ENCODE results near the gene SYT7.
"Not testable (repeated sequence)": the region's sequence is repeated elsewhere in the genome, so short reads cannot be mapped to it uniquely, and the experiment has no call there.

Gene SYT7

GRCh38 chr11:61581030-61581928 lies at the start of gene SYT7:
SYT7 (minus strand) TSS chr11:61581076; CDS start chr11:61580820, 256 bp downstream.
- peak; percentile 92 to 97 for DNase-seq (ENCODE audit: low read depth in 2 of 2)

DNA sequence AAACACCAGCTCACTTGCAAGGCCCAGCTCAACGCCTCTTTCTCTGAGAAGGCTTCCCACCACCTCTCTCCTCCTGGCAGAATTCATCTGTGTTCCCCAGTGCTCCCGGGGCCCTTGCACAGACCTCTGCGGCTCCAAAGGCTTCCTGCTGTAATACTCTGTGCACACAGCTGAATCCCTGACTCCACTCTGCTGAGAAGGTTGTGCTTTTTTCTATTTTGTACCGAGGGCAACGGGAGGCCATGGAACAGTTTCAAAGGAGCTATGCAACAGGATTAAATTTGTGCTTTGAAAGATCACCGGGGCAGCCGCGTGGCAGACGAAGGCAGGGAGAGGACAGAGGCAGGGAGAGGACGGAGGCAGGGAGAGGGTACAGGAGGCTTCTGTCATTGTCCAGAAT lies 49.2 kb upstream of the SYT7 start:
- no peak for DNase-seq (ENCODE audit: low read depth in 2 of 2)

- no peak for DNase-seq (ENCODE audit: low read depth in 2 of 2)
Measured at GRCh38 chr11:61629082-61629833, 48.4 kb upstream of the SYT7 start.

DNA sequence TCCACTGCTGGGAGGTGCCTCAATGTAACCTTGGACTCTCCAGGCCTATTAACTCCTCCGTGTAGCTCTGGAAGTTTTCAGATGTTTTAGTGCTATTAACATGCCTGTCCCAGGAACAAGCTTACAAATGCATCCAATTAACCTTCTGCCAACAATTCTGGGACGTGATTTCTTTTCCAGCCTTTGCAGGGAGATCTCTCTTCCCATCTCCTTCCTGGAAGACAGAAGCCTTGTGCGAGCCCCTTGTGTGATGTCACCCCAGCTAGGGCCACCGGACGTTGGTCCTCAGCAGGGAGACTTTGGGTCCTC lies 47.7 kb upstream of the SYT7 start:
- DNase-seq (ENCODE audit: low read depth in 2 of 2): no peak

GRCh38 chr11:61627850-61628661 lies 47.2 kb upstream of the SYT7 start:
- DNase-seq (ENCODE audit: low read depth in 2 of 2): peak; percentile 34 to 42

GRCh38 chr11:61626580-61627380 lies 45.9 kb upstream of the SYT7 start:
- DNase-seq (ENCODE audit: low read depth in 2 of 2): no peak

GRCh38 chr11:61625525-61625924 lies 44.6 kb upstream of the SYT7 start:
- DNase-seq (ENCODE audit: low read depth in 2 of 2): no peak

DNA sequence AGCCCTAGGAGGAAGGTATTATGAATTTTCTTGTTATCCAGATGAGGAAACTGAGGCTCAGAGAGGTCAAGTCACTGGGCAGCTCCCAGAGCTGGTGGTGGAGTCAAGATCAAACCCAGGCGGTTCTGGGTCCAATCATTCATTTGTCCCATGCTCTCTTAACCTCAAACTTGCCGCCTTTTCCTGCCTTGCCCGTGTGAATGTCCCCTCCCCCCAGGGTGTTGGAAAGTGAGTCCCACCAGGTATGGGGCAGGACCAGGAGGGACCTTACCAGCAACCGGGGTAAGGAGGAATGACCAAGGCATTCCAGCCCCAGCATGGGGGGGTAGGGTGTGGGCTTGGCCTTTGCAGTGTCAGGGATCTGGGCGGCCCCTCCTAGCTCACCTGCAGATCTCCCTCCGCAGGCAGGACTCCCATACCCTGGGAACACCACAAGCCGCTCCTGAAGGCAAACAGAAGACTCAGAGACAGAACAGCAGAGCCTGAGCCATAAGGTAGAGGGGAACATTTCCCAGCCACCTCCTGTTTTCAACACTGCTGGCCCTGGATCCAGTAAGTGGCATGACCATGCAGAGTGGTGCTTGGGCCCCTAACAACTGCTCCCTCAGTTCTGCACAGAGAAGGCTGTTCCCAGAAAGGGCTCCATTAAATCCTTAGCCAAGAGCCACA lies 41.2 kb upstream of the SYT7 start:
- no peak for DNase-seq (ENCODE audit: low read depth in 2 of 2)

DNA sequence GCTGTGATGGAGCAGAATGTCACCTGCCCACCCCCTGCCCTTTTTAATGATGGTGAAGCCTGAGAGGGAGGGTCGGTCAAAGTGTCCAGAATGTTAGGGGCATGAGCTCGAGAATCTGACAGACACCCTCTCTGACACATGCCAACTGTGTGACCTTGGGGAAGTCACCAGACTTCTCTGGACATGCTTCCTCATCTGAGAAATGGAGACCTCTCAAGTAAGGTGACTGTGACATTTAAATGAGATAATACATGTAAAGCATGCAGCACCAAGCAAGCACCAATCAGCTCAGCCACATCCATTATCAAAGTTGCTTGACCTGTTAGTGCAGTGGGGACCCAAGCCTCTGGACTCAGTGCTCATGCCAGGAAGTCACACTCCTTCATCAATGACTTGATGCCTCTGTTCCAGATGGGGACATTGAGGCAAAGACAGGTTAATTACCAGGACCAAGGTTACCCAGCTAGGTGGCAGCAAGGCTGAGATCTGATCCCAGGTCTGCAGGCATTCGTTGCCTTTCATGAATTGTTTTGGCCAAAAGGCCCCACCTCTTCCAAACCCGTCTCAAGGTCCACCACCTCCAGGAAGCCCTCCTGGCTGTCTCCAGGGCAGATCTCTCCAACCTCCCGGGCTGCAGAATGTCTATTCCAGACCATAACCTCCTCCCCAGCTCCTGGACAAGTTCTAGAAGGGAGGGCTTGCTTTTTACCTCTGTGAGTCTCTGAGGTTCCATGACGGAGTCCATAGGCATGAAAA lies 38.8 kb upstream of the SYT7 start:
- DNase-seq (ENCODE audit: low read depth in 2 of 2): no peak

GRCh38 chr11:61618978-61619377 lies 38.1 kb upstream of the SYT7 start:
- no peak for DNase-seq (ENCODE audit: low read depth in 2 of 2)

- no peak for DNase-seq (ENCODE audit: low read depth in 2 of 2)
Measured at GRCh38 chr11:61617515-61617914, 36.6 kb upstream of the SYT7 start.

DNA sequence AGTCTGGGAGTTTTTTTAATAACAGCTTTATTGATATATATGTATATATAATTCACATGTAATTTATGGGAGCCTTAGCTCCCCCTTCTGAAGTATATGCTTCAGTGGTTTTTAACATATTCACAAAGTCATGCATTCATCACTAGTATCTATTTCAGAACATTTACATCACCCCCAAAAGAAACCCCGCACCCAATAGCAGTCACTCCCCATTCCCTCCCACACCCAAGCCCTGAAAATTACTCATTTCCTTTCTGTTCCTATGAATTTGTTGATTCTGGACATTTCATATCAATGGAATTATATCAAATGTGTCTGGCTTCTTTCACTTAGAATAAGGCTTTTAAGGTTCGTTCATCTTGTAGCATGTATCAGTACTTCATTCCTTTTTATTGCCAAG lies 35.6 kb upstream of the SYT7 start:
- DNase-seq (ENCODE audit: low read depth in 2 of 2): no peak

DNA sequence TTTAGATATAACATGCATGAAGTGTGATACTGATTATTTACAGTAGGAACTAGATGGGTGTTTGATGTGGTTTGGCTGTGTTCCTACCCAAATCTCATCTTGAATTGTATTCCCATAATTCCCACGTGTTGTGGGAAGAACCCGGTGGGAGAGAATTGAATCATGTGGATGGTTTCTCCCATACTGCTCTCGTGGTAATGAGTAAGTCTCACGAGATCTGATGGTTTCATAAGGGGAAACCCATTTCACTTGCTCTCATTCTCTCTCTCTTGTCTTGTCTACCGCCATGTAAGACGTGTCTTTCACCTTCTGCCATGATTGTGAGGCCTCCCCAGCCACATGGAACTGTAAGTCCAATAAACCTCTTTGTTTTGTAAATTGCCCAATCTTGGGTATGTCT lies 33.9 kb upstream of the SYT7 start:
- not testable (repeated sequence) for DNase-seq (ENCODE audit: low read depth in 2 of 2)

GRCh38 chr11:61613870-61614269 lies 33.0 kb upstream of the SYT7 start:
- no peak for DNase-seq (ENCODE audit: low read depth in 2 of 2)

DNA sequence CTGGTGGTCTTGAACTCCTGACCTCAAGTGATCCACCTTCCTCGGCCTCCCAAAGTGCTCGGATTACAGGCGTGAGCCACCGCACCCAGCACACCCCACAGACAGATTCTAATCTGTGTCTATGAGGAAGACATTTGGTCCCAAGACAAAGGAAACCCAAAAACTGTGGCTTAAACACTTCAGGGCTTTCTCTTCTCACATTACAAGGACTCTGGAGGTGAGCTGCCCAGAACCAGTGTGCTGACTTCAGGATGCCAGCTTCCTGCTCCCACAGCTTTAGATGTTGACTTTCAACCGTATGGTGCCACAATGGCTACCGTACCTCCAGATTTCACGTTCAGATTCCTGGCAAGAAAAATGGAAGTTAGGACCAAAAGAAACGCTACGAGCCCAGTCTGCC lies 32.2 kb upstream of the SYT7 start:
- no peak for DNase-seq (ENCODE audit: low read depth in 2 of 2)

DNA sequence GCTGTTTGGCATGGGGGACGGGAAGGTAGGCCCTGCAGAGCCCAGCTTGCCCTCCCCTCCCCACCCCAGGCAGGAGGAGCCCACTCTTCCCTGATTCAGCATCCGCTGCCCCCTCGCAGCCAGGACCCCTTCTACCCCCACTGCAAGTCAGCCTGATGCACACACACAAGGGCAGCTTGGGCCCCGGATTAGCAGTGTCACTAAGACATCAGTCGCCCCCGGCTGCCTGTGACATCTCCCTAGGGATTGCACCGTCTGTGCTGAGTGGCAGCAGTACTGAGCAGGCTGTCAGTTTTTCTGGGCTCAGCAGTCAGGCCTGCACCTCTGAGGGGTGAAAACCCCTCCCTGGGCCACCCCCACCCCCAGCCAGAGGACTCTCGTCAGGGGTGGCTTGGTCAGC lies 30.4 kb upstream of the SYT7 start:
- DNase-seq (ENCODE audit: low read depth in 2 of 2): no peak

DNA sequence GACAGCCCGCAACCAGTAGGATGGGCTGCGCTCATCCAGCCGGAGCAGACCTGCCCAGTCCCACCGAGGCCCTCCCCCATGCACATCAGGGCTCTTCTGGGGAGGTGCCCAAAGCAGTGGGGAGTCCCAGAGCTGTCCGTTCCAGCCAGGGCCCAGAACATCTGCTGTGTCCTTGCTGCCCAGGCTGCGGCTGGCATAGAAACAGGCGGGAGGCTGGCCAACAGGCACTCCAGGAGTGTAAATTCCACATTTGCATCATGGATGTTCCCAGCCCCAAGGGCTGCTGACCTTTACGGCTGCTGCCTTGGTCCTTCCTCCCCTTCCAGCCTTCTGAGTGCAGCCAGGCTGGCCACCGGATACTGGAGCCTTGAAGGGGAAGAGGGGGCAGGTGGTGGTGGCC lies 30.0 kb upstream of the SYT7 start:
- DNase-seq (ENCODE audit: low read depth in 2 of 2): no peak

GRCh38 chr11:61609980-61610366 lies 29.1 kb upstream of the SYT7 start:
- no peak for DNase-seq (ENCODE audit: low read depth in 2 of 2)

DNA sequence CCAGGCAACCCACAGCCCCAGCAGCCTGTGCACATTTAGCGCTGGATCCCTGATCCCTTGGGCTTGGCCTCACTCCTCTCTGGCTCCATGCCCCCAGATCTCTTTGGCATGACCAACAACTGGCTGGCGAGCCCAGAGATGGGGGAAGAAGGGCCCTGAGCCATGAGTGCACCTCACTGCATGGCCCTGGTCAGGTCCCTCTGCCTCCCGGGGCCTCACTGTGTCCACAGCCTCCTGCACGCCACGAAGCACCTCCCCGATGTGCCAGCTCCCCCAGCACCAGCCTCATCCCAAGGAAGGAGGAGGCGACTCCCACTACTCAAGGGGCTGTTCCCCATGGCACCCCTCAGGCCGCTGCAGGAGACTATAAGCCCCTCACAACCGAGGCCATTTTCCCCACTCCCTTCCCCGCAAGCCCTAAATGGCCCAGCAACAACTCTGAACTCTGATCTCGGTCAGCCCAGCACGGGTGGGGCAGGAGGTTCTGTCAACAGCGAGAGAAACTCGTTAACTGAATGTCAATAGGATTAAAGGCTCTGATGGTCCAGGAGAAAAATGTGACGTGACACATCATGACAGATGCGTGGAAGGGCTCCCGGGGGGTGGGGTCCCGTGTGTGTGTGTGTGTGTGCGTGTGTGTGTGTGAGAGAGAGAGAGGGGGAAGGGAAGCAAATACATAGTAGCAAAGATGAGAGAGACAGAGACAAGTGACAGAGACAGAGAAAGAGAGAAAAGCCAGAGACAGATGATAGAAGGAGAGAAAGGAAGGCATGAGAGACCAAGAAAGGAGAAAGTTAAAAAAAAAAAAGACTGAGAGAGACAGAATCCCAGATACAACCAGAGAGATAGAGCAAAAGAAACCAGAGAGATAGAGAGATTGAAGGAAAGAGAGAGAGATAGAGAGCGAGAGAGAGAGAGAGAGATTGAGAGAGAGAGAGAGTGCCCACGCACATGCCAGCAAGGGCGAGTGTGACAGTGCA lies 28.4 kb upstream of the SYT7 start:
- no peak for DNase-seq (ENCODE audit: low read depth in 2 of 2)
